HG02852 (cell line): ENCODE results near the gene LYST.
A peak's percentile ranks its signal among the peaks of the same experiment; 100 is the strongest.

Experiments used
- ATAC-seq: cut with Tn5 transposase; IDR thresholded peaks from one replicate; pipeline ENCODE4 v1.9.1; 2021; ENCODE audit warnings: mild to moderate bottlenecking, moderate library complexity; ENCODE audit not compliant: unreplicated experiment

The LYST gene

DNA sequence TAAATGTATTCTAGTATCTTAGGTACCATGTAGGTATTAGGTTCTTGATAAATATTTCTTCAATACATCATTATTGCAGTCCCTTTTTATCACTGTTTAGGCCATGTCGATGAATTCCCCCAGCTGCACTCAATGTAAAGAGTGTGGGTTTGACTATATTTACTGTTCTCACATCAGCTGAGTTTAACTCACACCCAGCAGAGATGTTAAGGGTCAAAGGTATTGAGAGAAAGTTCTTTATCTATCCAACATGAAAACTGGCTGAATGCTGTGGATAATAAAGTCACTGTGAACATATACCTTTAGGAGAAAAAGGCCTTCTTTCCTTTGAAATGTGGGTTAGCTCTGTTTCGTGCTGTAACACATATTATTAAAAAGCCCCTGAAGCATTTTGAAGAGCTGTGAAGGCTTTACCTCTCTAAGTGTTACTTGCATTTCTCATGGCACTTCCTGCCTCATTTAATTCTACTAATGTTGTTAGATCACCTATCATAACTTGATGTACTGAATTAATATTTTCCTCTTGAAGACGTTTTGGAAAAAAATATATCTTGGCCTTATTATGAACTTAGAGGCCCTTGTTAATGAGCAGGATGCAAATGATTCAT is 19.1 kb upstream of the LYST start:
- no peak for ATAC-seq

- peak; percentile 45 for ATAC-seq
These were observed 16.7 kb upstream of the LYST start for GRCh38 chr1:235883261-235883927.

- ATAC-seq = no peak
These were observed 16.1 kb upstream of the LYST start for GRCh38 chr1:235882816-235883215.

DNA sequence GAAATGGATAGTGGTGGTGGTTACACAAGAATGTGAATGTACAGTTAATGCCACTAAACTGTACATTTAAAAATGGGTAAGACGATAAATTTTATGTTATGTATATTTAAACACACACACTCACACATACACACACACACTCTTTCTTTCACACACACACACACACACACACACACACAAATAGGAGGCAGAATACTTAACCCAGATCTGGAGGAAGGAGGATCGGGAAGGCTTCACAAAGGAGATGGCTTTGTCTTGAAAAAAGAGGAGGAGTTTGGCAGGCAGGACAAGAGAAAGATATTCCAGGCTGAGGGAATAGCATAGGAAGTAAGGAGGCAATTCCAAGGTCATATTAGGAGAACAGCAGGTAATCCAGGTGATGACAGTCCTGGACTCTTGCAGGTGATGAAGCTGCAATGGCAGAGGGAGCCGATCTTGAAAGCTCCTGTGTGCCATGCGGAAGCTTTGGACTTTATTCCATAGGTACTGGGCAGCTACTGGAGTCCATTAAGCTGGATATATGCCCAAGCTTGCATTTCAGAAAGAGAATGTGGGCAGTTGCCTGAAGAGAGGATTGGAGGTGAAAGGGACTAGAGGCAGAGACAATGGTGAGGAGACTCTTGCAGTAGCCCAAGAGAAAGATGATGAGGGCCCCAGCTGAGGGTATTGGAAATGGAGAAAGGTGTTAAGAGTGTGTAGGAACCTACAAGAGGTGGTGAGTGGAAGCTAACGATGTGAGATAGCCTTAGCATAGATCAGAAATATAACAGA is 15.4 kb upstream of the LYST start:
- ATAC-seq = no peak

DNA sequence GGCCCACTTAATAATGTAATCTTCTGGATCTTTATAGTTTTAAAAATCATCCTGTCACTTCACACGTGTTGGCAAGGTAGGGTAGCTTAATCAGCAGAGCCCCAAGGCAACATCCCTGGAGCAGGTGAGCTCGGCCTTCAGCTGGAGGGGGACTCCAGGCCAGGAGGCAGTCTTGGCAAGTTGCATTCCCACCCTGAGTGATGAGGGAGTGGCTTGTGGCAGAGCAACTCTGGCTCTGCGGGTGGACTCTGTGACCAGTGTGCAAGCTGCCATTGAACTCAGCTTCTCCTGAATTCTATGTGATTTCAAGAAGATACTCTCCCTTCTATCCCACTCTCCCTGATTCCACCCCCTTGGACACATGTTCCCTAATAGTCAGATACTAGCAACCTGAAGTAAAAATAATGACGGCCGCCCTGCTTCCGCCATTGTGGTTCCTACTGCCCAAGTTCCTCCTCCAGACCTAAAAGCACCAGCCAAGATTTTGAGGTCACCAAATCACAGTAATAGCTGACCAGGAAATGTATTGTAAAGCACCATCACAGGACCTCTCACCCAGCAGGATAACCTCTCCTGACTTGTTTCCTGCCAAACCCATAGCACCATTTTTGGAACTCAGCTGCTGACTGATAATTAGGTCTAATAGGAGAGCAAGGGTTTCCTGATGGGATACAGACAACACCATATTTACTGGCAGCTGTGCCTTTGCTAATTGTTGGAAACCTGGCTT is 11.5 kb upstream of the LYST start:
- no peak for ATAC-seq

GRCh38 chr1:235876402-235876841 is 9.7 kb upstream of the LYST start:
- no peak for ATAC-seq

- ATAC-seq = no peak
These were observed 8.4 kb upstream of the LYST start for GRCh38 chr1:235875036-235875597.

- ATAC-seq = no peak
These were observed 7.6 kb upstream of the LYST start for GRCh38 chr1:235874261-235874660.

GRCh38 chr1:235873571-235873970 is 6.9 kb upstream of the LYST start:
- no peak for ATAC-seq

DNA sequence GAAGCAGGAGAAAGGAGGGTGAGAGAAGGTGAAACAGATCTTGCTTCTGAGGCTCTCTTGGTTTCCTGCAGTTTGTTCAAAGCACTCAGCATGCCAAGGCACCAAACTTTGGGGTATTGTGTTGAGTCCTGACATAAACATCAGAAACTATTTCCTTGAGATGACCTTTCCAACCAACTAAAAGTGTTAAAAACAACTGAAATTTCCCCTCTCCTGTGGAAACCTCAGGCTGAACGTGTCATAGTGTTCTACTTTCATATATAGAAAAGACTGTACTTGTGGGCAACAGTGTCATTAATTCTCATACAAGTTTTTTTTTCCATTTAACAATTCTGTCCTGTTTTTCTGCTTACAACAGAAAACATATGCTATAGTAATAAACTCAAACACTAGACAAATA is 6.3 kb upstream of the LYST start:
- ATAC-seq = no peak

DNA sequence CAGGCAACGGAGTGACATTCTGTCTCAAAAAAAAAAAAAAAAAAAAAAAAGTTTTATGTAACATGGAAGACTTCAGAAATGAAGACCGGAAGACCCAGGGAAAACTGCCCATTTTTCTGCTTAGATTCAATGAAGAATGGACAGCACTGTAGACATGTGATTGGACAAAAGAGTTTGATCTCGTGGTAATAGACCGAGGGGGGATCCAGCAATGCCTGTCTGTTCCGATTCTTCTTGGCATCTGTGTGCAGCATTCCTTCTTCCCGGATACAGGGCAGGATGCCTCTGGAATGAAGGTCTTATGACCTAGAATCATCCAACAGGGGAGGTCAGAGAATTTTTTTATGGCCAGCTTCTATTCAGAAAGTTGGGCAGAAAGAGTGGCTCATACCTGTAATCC is 5.6 kb upstream of the LYST start:
- ATAC-seq = no peak

DNA sequence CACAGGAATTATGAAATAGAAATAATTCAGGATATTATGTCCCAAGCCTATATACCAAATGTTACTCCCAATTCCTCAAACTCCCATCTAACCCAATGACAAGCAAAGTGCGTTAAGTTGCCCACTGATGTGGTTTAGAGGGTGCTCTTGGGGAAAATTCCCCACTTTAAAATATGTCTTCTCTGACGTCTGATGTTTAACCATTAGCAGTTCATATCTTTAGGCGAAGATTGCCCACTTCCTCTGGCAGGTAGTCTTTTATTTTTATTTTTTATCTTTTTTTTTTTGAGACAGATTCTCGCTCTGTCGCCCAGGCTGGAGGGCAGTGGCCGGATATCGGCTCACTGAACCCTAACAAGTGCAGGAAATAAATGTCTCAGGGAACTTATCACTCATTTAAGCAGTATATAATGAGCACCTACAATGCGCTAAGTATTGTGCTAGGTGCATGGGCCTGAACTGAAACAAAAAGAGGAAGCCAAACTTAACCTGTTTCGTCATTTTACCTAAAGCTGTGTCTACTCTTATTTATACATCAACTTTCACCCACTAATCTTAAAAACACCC is 1.3 kb upstream of the LYST start:
- no peak for ATAC-seq

GRCh38 chr1:235866913-235867845 is 473 bp upstream of the LYST start:
- ATAC-seq = peak; percentile 66

DNA sequence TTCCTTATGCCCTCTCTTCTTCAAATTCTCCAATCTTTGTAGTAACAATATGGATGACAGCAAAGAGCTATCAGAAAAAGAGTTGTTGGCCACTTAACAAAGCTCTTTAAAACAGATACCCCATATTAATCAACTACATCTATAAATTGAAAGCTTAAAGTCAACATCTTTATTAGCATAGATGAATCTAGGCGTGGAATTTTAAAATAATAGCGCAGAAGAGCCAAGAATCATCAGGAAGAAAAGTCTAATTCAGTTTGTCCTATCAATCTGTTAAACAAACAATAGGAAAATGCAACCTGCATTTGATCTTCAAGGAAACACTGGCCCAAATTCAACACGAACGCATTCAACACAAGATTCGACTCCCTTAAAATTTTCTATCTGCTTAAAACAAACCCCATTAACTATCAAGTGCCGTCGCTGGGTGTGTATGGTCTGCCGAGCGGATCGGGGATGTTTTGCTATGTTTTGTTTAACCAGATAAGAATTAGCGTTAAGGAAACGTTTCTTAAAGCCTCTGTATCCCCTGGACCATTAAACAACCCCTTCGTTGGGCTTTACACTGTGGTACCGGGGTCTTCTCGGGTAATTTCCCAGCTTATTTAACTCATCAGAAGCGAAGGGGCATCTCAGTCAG is 1.0 kb downstream of the LYST start:
- peak; percentile 1 for ATAC-seq

DNA sequence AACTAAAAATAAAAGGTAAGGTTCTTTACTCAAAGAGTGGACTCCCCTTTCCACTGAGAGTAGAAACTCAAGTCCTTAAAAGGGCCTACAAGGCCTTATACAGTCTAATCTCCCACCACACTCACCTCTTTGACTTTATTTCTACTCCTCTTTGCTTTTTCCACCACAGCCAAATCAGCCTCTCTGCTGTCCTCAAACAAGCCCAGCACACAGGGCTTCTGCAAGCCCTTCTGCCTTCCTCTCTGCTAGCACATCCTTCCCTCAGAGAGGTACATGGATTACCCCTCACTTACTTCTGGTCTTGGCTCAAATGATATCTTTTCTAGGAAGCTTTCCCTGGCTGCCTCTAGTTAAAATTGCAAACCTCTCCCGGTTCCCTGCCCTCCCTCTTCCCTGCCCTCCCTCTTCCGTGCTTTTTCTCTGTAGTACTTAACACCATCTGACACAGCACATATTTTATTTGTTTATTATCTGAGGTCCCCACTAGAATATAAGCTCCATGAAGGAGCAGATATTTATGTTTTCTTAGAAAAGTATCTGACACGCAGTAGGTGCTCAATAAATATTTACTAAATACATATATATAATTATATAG is 1.7 kb downstream of the LYST start:
- ATAC-seq = no peak

- ATAC-seq = no peak
These were observed 2.2 kb downstream of the LYST start for GRCh38 chr1:235864469-235864868.

GRCh38 chr1:235863699-235864093 is 3.0 kb downstream of the LYST start:
- no peak for ATAC-seq

DNA sequence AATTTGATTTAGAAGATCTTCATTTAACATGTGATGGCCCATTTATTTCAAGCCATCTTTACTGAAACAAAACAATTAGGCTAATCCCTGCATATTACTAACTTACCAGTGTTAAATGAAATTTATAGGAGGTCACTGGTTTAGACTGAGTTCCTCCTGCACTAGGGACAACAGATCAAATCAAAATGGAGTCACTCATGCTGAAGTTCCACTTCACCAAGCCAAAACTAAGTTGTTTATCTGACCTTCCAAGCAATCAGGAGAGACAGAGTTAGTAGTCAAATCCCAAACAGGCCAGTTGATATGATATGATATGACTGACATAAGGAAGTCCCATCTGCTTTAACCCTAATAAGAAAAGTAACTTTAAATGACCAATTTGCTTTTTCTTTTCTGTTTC is 4.8 kb downstream of the LYST start:
- ATAC-seq = no peak

GRCh38 chr1:235860829-235861228 is 5.9 kb downstream of the LYST start:
- no peak for ATAC-seq
